ENCODE measurements around the gene DLL1.

The DLL1 gene

DNA sequence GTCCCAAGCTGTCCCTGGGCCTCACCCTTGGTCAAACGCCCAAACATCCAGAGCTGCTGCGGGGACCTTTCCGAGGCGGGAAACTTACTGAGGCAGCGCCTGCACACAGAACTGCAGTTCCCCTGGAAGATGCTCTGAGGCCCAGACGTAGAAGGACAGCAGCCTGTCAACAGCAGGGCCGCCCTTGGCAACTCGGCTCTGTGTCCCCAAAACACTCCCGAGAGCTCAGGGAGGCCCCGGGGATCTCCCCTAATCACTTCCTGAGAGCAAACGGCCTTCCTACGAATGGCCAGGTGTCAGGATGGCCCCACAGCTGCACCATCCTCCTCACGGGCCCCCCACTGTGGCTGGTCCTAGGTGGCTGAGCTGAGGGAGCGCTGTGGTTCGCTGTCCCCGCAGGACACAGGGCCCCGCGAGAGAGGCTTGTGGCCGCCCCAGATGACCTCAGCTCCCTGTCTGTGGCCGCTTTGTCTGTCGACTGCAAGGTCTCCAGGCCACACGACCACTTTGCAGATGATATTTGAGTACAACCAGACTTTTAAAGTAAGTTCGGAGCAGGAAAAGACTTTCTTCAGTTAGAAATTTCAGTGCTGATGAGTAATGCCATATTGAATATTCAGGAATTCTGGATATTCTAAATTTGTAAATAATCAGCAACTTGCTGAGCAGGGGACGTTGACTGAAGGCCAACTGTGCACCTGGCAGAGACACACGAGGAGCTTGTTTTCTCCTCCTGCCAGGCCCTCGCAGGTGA is 46.0 kb downstream of the DLL1 start:
- no peaks in the 10 kb centered on the region for H3K4me1 Mint-ChIP-seq (ENCODE audit: low read depth)
- H3K4me3 Mint-ChIP-seq, result no peak overlapping the region
- no peak overlapping the region for H3K27ac Mint-ChIP-seq
- H3K27me3 Mint-ChIP-seq, result no peaks in the 10 kb centered on the region
- no peaks in the 10 kb centered on the region for H3K9me3 Mint-ChIP-seq (ENCODE audit: low read depth)
- no peaks in the 10 kb centered on the region for H3K36me3 Mint-ChIP-seq

DNA sequence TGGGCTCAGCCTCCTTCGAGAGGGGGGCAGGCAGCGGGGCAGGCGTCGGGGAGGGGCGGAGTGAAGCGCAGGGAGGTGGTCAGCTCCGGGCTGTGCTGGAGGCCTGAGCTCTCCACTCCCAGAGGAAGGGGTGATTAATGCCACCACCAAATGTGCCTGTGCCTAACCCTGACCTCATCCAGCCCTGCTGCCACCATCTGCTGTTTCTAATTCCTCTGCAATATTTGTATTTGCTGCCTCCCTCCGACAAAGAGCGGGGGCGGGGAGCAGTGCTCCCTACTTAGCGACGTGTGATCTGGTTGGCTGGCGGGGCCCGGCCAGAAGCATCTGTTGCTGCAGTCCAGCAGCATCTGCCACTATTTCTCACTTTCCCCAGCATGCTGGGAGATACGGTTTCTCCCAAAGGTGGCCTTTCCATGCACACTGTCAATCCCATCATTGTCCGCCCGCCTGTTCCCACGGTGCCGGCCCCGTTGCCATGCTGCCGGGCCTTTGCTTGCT is 47.0 kb downstream of the DLL1 start:
- no peaks in the 10 kb centered on the region for H3K9me3 Mint-ChIP-seq (ENCODE audit: low read depth)
- no peak overlapping the region for H3K27ac Mint-ChIP-seq
- H3K4me1 Mint-ChIP-seq (ENCODE audit: low read depth), result no peaks in the 10 kb centered on the region
- H3K36me3 Mint-ChIP-seq, result no peaks in the 10 kb centered on the region
- H3K4me3 Mint-ChIP-seq, result no peak overlapping the region
- H3K27me3 Mint-ChIP-seq, result no peaks in the 10 kb centered on the region

DNA sequence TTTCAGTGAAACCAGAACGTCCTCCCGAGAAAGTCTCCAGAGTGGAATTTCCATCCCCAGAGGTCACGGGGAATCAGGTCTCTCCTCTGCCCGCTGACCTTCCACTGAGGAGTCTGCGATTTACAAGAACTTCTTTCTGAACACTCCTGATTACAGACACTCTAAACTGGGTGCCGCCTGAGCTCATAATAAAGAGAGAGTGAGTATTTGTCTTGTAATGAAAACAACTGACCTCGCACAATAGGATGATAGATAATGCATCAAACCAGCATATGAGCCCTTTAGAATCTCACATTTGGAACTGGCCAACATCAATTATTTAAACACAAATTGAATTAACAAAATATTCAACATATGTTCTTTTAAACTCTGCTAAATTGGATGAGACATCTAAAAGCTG is 47.5 kb downstream of the DLL1 start:
- Mint-ChIP-seq H3K27me3 (no peaks in the 10 kb centered on the region), H3K9me3 (ENCODE audit: low read depth) (no peaks in the 10 kb centered on the region)

DNA sequence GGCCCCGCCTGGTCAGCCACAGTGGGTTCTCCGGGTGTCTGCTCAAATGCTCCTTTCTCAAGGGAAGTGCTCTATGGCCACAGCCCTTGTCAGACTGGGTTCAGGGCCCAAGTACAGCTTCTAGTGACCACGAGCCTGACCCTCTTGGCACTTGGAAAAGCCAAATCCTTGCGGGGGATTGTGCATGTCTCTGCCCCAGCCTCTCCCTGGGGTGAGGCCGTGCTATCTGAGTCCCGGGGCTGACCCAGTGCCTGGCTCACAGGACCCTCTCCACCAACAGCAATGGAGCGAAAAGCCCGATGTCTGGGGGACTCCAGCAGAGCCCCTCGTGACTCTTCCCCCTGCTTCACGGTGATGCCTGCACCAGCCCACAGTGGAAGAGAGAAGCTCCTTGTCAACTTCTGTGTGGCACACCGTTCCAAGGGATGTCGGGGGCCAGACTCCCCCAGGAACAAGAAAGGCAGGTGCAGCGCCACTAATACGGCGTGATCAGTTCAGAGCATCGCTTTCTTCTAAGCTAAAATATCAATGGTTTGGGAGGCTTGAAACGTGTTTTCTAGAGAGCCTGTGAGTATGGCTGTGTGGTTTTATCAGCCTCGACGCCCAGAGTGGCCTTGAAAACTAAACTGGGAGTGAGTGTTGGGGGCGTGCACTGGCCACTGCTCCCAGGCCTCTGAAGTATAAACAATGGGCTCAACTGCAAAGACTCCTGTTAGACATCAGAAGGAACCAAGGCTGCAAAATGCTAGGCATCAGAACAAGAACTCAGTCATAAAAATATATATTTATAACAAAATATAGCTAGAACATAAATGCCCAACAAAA is 51.9 kb downstream of the DLL1 start:
- no peaks in the 10 kb centered on the region for H3K27me3 Mint-ChIP-seq
- H3K36me3 Mint-ChIP-seq, result no peaks in the 10 kb centered on the region
- H3K9me3 Mint-ChIP-seq (ENCODE audit: low read depth), result no peaks in the 10 kb centered on the region
- no peak overlapping the region for H3K27ac Mint-ChIP-seq
- H3K4me3 Mint-ChIP-seq, result no peak overlapping the region
- no peaks in the 10 kb centered on the region for H3K4me1 Mint-ChIP-seq (ENCODE audit: low read depth)

More for the DNA sequence above, 47.5 kb downstream of the DLL1 start:
- no peak overlapping the region for H3K27ac Mint-ChIP-seq
- no peaks in the 10 kb centered on the region for H3K4me1 Mint-ChIP-seq (ENCODE audit: low read depth)
- H3K36me3 Mint-ChIP-seq, result no peaks in the 10 kb centered on the region
- H3K4me3 Mint-ChIP-seq, result no peak overlapping the region

DNA sequence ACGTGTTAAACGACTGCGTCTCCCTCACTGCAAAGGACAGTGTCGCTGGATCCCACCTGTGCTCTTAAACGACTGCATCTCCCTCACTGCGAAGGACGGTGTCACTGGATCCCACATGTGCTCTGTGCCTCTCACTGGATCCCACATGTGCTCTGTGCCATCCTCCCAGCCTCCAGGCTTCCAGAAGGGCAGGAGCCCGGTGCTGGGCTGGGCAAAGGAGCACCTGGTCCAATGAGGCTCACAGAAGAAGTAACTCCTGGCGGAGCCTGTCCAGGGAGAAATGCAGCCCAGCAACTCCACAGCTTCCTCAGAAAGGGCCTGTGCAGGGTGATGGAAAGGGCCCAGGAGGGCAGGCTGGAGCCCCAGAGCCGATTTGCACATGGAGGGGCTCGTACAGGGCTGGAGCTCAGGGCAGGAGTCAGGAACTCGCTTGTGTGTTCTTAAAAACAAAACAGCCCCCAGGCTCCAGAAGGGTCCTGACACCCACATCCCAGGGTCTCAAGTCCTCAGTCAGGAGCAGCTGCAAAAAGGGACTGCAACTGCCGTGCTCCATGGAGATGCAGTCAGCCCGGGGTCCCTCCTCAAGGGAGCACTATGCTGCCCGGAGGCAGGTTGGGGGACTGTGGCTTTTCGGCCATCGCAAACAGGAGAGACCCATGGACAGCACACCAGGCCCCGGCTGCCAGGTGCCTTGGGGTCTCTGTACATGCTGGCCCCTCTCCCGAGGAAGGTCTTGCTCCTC is 52.7 kb downstream of the DLL1 start:
- Mint-ChIP-seq H3K4me3 (no peak overlapping the region), H3K36me3 (no peaks in the 10 kb centered on the region), H3K9me3 (ENCODE audit: low read depth) (no peaks in the 10 kb centered on the region), H3K27ac (no peak overlapping the region), H3K4me1 (ENCODE audit: low read depth) (no peaks in the 10 kb centered on the region), H3K27me3 (no peaks in the 10 kb centered on the region)

DNA sequence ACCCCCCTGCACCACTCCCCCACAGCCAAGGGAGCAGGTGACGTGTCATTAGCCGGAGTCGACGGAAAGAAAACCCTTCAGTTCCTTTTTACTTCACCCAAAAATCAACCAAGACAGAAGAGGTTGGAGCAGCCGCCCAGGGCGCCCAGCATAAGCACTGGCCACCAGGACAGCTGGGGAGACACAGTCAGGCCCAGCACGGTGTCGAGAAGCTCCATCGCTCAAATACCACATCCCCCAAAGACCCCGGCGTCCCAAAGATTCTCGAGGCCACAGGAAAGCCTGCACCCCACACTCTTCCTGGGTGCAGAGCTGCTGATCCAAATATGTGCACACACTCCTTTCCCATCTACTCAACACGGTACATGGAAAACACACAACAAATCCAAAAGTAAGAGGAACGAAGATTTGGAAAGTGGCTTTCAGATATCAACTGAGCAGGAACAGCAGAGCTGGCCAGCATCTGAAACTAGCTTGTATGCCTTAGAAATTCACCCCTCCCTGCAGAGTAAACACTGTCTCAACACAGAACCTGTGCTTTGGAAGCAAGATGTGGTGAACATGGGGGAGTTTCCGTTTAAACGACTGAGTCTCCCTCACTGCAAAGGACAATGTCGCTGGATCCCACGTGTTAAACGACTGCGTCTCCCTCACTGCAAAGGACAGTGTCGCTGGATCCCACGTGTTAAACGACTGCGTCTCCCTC is 54.6 kb downstream of the DLL1 start:
- H3K4me1 Mint-ChIP-seq (ENCODE audit: low read depth), result no peaks in the 10 kb centered on the region
- H3K27ac Mint-ChIP-seq, result no peak overlapping the region

DNA sequence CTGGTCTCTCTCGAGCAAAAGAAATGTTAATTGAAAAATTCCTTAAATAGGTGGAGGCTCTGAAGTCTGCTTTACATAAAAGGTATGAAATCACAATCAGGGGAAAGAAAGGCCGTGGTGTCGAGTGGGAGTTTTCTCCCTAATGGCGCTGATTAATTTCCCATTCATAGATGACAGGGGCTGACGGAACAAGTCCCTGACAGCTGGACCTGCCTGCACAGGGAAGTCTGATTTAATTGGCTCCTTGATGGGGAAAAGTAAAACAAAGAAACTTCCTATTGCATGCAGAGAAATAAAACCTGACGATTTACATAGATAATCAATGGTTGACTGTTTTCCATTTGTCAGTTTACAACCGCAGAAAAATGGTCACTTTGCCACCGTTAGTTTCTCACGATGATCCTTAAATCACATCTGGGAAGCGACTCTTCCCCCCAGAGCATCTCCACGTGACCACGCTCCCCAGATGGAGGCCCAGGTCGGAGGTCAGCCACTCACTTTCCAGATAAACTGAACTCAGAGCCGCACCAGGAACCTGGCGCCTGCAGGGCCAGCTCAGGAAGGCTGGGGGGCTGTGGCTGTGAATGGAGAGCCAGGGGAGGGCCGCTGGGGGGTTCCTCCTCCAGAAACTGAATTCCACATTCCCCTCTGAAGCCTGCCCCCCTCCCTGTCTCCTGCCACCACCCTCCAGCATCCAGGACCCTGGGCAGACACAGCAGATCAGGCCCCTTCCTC is 55.3 kb downstream of the DLL1 start:
- H3K4me1 Mint-ChIP-seq (ENCODE audit: low read depth), result no peaks in the 10 kb centered on the region
- H3K27me3 Mint-ChIP-seq, result no peaks in the 10 kb centered on the region
- no peaks in the 10 kb centered on the region for H3K36me3 Mint-ChIP-seq
- H3K9me3 Mint-ChIP-seq (ENCODE audit: low read depth), result no peaks in the 10 kb centered on the region
- H3K4me3 Mint-ChIP-seq, result no peak overlapping the region
- H3K27ac Mint-ChIP-seq, result no peak overlapping the region

More for the DNA sequence above, 54.6 kb downstream of the DLL1 start:
- Mint-ChIP-seq H3K27me3 (no peaks in the 10 kb centered on the region), H3K4me3 (no peak overlapping the region), H3K36me3 (no peaks in the 10 kb centered on the region), H3K9me3 (ENCODE audit: low read depth) (no peaks in the 10 kb centered on the region)

DNA sequence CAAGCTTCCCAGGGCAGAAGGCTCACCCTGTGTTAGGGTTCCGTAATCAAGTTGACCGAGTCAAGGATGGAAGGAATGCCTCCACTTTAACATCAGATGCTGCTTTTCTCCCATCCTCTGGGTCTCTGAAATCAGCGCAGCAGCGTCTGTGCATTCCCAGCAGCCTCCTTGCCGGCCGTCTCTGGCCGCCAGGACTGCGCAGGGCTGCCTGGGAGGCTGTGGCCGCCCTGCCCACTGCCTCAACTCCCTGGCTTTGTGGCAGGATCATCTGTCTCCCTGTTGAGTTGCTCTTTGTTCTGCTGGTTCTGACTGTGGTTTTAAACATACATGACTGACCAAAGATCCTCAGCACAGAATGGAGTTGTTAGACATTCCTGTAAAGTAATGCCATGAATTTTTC is 56.5 kb downstream of the DLL1 start:
- H3K27ac Mint-ChIP-seq, result no peak overlapping the region

DNA sequence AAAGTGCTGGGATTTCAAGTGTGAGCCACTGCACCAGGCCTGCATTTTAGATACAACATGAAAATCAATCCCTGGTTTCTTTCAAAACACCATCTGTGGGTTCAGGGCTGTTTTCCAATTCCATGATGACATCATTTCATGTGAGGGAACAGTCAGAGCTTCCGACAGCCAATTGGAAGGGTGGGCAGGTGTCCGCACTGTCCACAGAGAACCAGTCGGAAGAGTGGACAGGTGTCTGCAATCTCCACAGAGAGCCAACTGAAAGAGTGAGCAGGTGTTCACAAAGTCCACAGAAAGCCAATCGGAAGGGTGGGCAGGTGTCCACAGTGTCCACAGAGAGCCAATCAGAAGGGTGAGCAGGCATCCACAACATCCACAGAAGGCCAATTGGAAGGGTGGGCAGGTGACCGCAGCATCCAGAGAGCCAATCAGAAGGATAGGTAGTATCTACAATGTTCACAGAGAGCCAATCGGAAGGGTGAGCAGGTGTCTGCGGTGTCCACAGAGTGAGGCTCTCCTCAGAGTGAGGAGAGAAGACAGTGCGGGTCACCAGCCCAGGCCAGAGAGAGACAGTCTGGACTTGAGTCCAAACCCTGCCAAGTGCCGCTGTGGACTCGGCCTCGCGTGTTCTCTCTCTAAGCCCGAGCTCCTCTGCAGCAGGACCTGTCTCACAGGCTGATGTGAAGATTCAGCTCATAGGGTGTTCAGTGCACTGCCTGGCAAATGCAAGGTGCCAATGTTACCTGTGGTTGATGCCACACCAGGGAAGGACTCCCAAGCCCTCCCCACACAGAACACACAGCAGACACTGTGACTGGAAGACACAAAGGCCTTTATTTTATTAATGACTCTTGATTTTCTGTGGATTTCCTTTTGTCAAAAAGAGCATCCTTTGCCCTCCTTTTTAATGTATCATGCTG is 57.3 kb downstream of the DLL1 start:
- Mint-ChIP-seq H3K27me3 (no peaks in the 10 kb centered on the region), H3K27ac (no peak overlapping the region), H3K36me3 (no peaks in the 10 kb centered on the region), H3K4me1 (ENCODE audit: low read depth) (no peaks in the 10 kb centered on the region), H3K9me3 (ENCODE audit: low read depth) (no peaks in the 10 kb centered on the region), H3K4me3 (no peak overlapping the region)

More for the DNA sequence above, 56.5 kb downstream of the DLL1 start:
- Mint-ChIP-seq H3K4me3 (no peak overlapping the region), H3K4me1 (ENCODE audit: low read depth) (no peaks in the 10 kb centered on the region), H3K36me3 (no peaks in the 10 kb centered on the region), H3K9me3 (ENCODE audit: low read depth) (no peaks in the 10 kb centered on the region), H3K27me3 (no peaks in the 10 kb centered on the region)
